HL-60 (cell line): ENCODE results near the gene LIN7A.

Experiments
- DNase-seq, 2 experiments: peaks; one replicate each; pipeline ENCODE4 v3.0.0-alpha.2; 2010 to 2020; ENCODE audit warnings: low read depth in 1 of 2, low spot score in 1 of 2
- H3K27ac ChIP-seq: fragments of 250-450 bp; sonication (Bioruptor Pico); replicated peaks from 2 replicates; pipeline ENCODE4 v1.5.1; 2020; ENCODE audit warnings: mild to moderate bottlenecking, moderate library complexity
- H3K27me3 ChIP-seq: fragments of 250-450 bp; sonication (Bioruptor Pico); 2 replicates; pipeline ENCODE4 v1.5.1; 2021; ENCODE audit warnings: mild to moderate bottlenecking, moderate library complexity; ENCODE audit not compliant: insufficient read depth, poor library complexity, severe bottlenecking
- H3K4me3 ChIP-seq: replicated peaks from 2 replicates; pipeline ENCODE4 v1.5.1; 2011; ENCODE audit warnings: mild to moderate bottlenecking, control low read depth, low read length; ENCODE audit not compliant: insufficient read depth
- CTCF ChIP-seq: IDR thresholded peaks from one replicate; pipeline ENCODE4 v1.5.1; 2011; ENCODE audit warnings: low read length, control low read depth, inconsistent platforms; ENCODE audit not compliant: insufficient read depth
- GABPA ChIP-seq: IDR thresholded peaks from 2 replicates; pipeline ENCODE4 v1.6.1; 2012; ENCODE audit warnings: low read depth
- POLR2AphosphoS5 ChIP-seq: IDR thresholded peaks from 2 replicates; pipeline ENCODE4 v1.6.1; 2012; ENCODE audit warnings: low read depth
- REST ChIP-seq: IDR thresholded peaks from 2 replicates; pipeline ENCODE4 v1.6.1; 2012; ENCODE audit warnings: low read depth; ENCODE audit not compliant: insufficient replicate concordance
- SPI1 ChIP-seq: IDR thresholded peaks from 2 replicates; pipeline ENCODE4 v1.6.1; 2012; ENCODE audit warnings: low read depth, mild to moderate bottlenecking, borderline replicate concordance

The LIN7A gene

GRCh38 chr12:80818878-80819277, 118.9 kb downstream of the LIN7A start:
- no peaks in the 10 kb centered on the region for H3K27me3 ChIP-seq
- H3K4me3 ChIP-seq = no peak overlapping the region
- TF ChIP-seq GABPA (no peak), CTCF (no peak)
- no peak overlapping the region for H3K27ac ChIP-seq
- DNase-seq = no peak

- TF ChIP-seq REST (no peak), POLR2AphosphoS5 (no peak), CTCF (no peak), GABPA (no peak), SPI1 (no peak)
- Histone ChIP-seq H3K27me3 (no peaks in the 10 kb centered on the region), H3K27ac (no peak overlapping the region), H3K4me3 (no peak overlapping the region)
- DNase-seq = no peak
Measured at GRCh38 chr12:80815351-80815750, 122.4 kb downstream of the LIN7A start.

GRCh38 chr12:80814453-80814852, 123.3 kb downstream of the LIN7A start:
- TF ChIP-seq SPI1 (no peak), CTCF (no peak), POLR2AphosphoS5 (no peak), GABPA (no peak), REST (no peak)
- no peak for DNase-seq
- Histone ChIP-seq H3K27ac (no peak overlapping the region), H3K27me3 (no peaks in the 10 kb centered on the region), H3K4me3 (no peak overlapping the region)

GRCh38 chr12:80813820-80814219, 123.9 kb downstream of the LIN7A start:
- Histone ChIP-seq H3K27ac (no peak overlapping the region), H3K4me3 (no peak overlapping the region), H3K27me3 (no peaks in the 10 kb centered on the region)
- no peak for DNase-seq
- TF ChIP-seq CTCF (no peak), REST (no peak), POLR2AphosphoS5 (no peak), GABPA (no peak)
